ENCODE results near the gene ZNF528. TPM values are rescaled to one million over a fixed set of nuclear protein-coding genes. Genes with fewer than 3 reads are reported as not detected.

The ZNF528 gene
- 57.9 TPM for total RNA-seq

DNA sequence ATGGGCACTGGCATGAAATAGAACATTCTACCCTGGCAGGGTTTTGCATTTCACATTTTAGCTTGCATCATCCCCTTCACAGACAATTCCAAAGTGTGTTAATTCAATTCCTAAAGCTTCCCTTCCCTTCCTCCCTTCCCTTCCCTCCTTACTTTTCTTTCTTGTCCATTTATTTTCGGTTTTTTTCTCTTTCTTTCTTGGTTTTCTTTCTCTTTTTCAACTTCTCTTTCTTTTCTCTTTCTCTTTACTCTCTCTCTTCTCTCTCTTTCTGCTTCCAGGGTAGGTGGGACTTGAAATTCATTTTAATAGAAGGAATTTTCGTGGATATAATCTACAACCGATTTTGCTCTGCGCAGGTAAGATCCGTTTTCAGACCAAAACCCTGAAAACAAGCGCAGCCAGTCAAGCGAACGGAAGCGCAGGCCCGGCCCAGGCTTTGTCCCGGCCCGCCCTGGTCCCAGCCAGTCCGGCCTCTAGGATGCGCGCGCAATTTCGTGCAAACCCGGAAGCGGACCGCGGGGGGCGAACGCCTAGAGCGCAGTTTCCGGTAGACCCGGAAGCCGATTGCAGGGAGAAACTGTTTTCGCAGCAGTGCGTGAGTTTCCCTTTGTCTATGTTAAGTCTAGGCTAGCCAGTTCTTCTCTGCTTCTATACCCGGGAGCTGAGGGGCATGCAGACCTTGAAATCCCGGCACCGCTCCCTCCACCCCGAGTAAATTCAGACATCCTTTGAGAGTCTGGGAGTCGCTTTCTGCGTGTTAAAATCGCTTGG is at the start of gene ZNF528:
TSS of gene ZNF528 (plus strand) at position 540 of the 771 bp plus-strand sequence. CDS start 4,165 bp downstream, outside the sequence.
- DNase-seq, result peak; percentile 88

DNA sequence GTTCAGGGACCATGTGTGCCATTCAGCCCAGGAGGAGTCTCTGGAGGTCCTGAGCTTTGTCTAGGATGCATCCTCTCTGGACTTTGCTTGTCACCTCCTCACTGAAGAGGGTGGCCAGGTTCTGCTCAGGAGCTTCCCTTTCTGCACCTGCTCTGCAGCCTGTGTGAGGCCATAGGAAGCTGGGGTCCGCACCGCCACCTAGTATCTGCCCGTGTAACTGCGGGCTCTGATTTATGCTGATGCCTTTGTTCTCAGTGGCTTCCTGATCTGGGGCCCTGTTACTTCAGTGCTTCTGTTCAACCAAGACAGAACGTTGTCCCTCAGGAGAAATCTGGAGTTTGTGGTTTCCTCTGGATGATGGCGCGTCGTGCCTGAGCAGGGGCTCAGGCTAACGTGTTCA is 46.1 kb upstream of the ZNF528 start:
- no peak for DNase-seq

DNA sequence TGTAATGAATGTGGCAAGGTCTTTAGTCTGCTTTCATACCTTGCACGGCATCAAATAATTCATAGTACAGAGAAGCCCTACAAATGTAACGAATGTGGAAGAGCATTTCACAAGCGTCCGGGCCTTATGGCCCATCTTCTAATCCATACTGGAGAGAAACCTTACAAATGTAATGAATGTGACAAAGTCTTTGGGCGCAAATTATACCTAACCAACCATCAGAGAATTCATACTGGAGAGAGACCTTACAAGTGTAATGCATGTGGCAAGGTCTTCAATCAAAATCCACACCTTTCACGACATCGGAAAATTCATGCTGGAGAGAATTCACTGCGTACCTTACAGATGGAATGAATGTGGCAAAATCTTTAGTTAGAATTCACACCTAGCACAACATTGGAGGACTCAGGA is 31.2 kb upstream of the ZNF528 start:
- DNase-seq, result no peak

DNA sequence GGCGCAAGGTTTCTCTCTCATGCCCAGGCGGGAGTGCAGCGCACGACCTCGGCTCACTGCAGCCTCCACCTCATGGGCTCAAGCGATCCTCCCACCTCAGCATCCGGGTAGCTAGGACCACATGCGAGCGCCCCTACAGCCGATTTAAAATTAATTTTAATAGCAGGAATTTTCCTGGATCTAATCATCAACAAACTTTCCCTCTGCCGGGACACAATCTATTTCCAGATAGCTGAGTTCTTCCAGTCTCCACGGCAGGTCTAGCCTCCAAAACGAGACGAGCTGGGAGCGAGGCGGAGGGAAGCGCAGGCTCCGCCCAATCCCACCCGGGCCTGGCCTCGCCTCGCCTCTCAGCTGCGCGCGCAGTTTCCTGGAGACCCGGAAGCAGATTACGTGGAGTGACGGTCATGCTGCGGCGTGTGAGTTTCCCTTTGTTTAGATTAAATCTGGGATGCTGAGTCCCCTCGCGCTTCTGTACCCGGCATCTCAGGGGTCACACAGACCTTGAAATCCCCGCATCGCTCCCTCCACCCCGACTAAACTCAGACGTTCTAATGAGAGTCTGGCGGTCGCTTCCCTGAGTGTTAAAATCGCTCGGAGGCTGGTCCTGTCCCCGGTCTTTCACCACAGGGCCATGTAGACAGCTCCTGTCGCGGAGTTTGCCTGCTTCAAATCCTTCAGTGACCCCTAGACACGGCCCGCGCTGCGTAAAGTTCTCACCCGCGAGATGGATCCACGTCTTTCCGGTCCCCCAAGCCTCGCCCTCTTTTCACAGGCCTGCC is 27.9 kb upstream of the ZNF528 start, which contains the start of gene ZNF880:
TSS of gene ZNF880 (plus strand) at position 365 of the 782 bp plus-strand sequence. CDS start at position 408, 43 bp downstream.
- DNase-seq, result peak; percentile 88

DNA sequence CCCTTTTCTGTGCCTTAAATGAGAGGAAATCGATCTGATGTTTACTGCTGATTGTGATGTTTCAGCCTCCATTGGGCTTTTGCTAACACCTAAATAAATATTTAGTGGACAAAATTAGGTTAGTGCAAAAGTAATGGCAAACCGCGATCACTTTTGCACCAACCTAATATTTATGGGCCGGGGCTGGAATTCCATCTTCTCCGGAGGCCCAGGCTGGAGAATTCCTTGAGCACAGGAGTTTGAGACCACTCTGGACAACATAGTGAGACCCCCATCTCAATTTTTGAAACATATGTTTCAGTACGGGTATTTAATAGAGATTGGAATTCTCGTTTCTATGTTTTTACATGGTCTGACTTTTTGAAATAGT is 27.3 kb upstream of the ZNF528 start:
- no peak for DNase-seq

DNA sequence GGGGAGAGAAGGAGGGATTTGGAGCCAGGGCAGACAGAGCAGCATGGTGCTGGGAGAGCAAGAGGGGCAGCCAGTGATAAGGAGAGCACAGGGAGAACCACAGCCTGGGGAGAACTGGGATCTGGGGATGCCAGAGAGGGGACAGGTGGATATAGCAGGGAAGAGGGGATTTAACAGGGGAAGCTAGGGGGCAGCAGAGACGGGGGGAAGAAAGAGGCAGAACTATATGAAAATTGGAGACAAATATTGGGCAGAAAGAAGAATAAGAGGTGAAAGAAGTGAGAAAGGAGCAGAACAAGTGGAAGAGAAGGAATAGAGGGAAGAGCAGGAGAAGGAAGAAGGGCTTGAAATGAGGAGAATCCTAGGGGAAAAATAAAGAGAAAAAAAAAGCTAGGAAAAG is 6.5 kb upstream of the ZNF528 start:
- DNase-seq, result no peak

DNA sequence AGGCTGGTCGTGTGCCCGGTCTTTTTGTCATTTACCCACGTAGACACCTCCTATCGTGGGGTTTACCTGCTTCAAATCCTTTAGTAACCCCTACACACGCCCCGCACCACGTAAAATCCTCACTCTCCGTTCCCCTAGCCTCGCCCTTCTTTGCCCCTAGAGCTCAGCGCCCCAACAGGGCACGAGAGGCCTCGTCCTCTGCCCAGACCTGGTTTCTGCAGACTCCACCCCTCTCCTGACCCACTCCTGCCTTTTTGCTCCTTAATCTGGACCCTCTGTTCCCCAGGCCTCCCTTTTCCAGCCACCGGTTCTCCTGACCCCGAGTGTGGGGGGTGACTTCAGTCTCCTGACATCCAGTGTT is 412 bp downstream of the ZNF528 start:
- DNase-seq, result no peak

DNA sequence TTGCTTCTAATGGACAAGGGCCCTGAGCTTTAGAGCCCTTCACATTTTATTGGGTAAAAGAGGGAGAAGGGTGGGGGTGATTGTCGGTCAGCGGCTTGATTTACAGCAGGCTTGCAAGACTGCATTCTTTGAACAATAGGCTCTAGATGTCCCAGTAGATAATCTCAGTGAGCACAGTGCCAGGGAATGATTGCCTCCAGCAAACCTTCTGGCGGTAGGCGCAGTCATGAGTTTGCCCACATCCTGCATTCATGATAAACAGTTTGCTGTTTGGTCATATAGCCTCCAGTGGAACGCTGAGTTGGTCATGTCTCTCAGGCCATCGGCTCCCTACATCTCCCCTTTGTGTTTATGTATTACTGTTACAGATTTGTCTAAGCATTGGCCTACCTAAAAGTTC is 12.6 kb downstream of the ZNF528 start:
- no peak for DNase-seq

DNA sequence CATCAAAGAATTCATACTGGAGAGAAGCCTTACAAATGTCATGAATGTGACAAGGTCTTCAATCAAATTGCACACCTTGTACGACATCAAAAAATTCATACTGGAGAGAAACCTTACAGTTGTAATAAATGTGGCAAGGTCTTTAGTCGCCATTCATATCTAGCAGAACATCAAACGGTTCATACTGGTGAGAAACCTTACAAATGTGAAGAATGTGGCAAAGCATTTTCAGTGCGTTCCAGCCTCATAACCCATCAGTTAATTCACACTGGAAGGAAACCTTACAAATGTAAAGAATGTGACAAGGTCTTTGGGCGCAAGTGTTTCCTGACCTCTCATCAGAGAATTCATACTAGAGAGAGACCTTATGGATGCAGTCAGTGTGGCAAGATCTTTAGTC is 18.1 kb downstream of the ZNF528 start:
- no peak for DNase-seq

DNA sequence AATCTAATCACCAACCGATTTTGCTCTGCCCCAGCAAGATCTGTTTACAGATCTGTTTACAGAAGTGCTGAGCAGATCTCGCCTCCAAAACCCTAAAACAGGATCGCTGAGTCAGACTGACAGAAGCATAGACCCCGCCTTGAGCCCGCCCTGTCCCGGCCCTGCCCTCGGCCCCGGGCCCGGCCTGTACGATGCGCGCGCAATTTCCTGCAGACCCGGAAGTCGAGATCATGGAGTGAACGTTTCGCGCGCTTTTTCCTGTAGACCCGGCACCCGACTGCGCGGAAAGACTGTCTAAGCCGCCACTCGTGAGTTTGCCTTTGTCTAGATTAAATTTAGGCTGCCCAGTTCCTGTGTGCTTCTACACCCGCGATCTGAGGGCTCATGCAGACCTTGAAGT is 31.3 kb downstream of the ZNF528 start, which contains the start of gene ZNF534:
TSS of gene ZNF534 (plus strand) at position 212 of the 400 bp plus-strand sequence. CDS start 2,327 bp downstream, outside the sequence.
- DNase-seq, result no peak

DNA sequence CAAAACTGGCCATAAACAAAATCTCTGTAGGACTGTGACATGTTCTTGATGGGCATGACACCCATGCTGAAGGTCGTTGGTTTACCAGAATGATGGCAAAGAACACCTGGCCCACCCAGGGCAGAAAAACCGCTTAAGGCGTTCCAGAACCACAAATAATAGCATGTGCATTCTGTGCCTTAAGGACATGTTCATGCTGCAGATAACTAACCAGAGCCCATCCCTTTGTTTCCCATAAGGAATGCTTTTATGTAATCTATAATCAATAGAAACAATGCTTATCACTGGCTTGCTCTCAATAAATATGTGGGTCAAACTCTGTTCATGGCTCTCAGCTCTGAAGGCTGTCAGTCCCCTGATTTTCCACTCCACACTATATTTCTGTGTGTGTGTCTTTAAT is 44.5 kb downstream of the ZNF528 start:
- DNase-seq, result no peak

DNA sequence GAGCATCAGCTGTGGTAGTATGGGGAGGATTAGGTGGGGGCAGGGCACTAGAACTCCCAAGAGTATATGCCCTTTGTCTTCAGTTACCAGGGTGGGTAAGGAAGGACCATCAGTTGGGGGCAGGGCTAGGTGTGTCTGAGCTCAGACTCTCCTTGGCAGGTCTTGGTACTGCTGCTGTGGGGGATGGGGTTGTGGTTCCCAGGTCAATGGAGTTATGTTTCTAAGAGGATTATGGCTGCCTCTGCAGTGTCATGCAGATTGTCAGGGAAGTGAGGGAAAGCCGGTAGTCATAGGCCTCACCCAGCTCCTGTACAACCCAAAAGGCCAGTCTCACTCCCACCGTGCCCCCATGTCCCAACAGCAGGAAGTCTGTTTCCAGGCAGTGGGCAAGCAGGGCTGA is 46.9 kb downstream of the ZNF528 start:
- DNase-seq, result no peak

DNA sequence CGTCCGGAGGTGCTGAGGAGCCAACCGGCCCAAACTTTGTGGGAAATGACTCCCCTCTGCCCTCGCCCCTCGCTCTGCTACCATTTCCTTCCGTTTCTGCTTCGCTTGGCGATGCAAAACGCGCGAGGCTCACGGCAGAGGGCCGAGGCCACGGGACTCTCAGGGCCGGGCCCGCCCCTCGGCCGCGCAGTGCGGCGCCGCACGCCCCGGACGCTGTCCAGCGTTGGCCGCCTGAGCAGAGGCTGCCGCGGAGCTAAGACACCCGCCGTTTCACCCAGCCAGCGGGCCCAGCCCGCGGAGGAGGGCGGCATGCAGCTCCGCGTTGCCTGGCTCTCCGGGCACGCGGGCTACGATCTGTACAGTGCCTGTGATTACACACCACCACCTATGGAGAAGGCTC is 53.6 kb downstream of the ZNF528 start:
- no peak for DNase-seq

DNA sequence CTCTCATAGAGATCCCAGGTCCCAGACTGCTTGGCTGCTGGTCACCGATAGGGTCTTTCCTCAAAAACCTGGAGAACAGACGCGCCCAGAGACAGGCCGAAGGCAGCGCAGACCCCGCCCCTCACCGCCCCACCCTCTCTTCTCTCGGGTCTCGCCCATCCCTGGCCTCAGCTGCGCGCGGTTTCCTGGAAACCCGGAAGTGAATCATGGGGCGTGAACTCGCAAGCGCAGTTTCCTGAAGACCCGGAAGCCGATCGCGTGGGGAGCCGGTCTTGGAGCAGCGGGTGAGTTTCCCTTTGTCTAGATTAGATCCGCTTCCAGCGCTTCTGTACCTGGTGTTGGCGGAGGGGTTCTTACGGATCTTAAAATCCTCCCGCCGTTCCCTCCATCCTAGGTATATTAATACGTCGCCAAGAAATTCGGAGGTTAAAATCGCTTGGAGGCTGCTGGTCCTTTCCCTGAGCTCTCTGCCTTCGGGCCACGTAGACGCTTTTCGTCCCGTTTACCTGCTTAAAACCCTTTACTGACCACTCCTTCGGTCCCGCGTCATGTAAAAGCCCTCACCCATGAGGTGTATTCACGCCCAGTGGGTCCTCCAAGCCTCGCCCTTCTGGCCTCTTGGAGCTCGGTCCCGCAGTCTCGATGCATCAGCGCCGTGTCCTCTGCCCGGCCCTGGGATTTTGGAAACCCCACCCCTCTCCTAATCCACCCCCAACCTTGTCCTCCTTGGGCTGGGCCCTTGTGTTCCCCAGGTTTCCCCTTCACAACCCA is 55.9 kb downstream of the ZNF528 start, which contains the start of gene ZNF578:
TSS of gene ZNF578 (plus strand) at position 230 of the 771 bp plus-strand sequence. CDS start 48,293 bp downstream, outside the sequence.
- peak; percentile 33 for DNase-seq

DNA sequence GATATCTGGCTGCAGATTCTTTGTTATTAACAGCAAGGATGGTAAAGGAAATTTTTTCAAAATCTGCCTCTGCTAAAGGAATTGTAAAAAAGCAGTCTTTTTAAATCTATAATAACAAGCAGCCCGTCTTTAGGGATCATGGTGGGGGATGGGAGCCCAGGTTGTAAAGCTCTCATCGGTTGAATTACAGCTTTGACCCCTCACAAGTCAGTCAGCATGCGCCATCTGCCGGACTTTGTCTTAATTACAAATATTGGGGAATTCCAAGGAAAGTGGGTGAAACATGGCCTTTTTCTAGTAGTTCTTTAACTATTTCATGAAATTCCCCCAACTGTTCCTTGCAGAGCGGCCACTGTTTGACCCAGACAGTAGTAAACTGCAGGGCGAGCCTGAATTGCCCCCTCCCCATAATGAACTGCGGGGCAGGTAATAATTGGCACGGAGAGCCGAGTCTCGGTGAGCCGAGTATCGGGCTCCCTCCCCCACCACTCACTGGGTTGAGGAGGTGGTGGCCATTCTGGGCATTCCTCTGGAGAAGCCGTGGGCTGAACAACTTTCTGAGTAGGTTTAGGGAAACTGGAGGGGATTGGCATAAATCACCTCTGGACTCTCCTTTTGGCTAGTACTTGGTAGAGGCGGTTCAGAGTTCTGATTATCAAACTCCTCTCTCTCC is 67.3 kb downstream of the ZNF528 start:
- no peak for DNase-seq

Small RNA genes within 50 kb of the gene (small RNA-seq; reads per million reads assigned to genes)
- not detected for gene AC010332.1

Other genes with a start within 250 kb of the ZNF528 start
- 48.5 TPM for gene ZNF836, start 226.2 kb upstream of the ZNF528 start, total RNA-seq
- 255 TPM for gene PPP2R1A, start 207.8 kb upstream of the ZNF528 start, total RNA-seq
- gene ZNF766, start 128.3 kb upstream of the ZNF528 start, total RNA-seq, result 19.8 TPM
- gene ZNF480, start 100.7 kb upstream of the ZNF528 start, total RNA-seq, result 9.4 TPM
- 17.8 TPM for gene ZNF610, start 61.6 kb upstream of the ZNF528 start, total RNA-seq
- 93.4 TPM for gene ZNF880, start 27.9 kb upstream of the ZNF528 start, total RNA-seq
- gene ZNF534, start 31.3 kb downstream of the ZNF528 start, total RNA-seq, result 2.8 TPM
- gene ZNF578, start 55.7 kb downstream of the ZNF528 start, total RNA-seq, result 28.4 TPM
- gene ZNF808, start 129.8 kb downstream of the ZNF528 start, total RNA-seq, result 23.9 TPM
- 27.3 TPM for gene ZNF701, start 172.4 kb downstream of the ZNF528 start, total RNA-seq
- 49.4 TPM for gene ZNF83, start 240.5 kb downstream of the ZNF528 start, total RNA-seq